ENCODE results near the gene NCR1.
"Not testable (repeated sequence)": the region's sequence is repeated elsewhere in the genome, so short reads cannot be mapped to it uniquely, and the experiment has no call there.

- TF ChIP-seq CTCF, POLR2A (IDR thresholded peaks at IDR 0.05): not testable (repeated sequence)
These were observed 47.5 kb upstream of the NCR1 start for GRCh38 chr19:54858476-54858875.

All from transverse colon (tissue), 3 donors.